Lower leg skin (tissue), 4 donors: ENCODE results near the gene GNB1L. TPM values are rescaled to one million over a fixed set of nuclear protein-coding genes. Genes with fewer than 3 reads are reported as not detected.

Source experiments
- DNase-seq, 2 donors: peaks; one replicate each; pipeline ENCODE4 v3.0.0-alpha.2; 2019; ENCODE audit warnings: low spot score in 2 of 2
- H3K4me3 ChIP-seq: fragments of 200-600 bp; sonication (generic); 2 replicates; pipeline ENCODE4 v1.5.1; 2017; ENCODE audit warnings: mild to moderate bottlenecking, low read depth; ENCODE audit not compliant: poor library complexity, severe bottlenecking
- POLR2A ChIP-seq, 2 donors: fragments of 450-650 bp; IDR thresholded peaks; one replicate each; pipeline ENCODE4 v1.6.1; 2016 to 2017; ENCODE audit warnings: antibody characterized with exemption in 2 of 2, mild to moderate bottlenecking in 1 of 2, moderate library complexity in 1 of 2
- WGBS, 2 donors: methylation state at CpG; one replicate each; pipeline ENCODE4 v1.1.5; 2018; 5-methylcytosine and 5-hydroxymethylcytosine counted together
- intact Hi-C: fragments of 100-400 bp; cut with DNase I; formaldehyde crosslinking; loops from one replicate; pipeline ENCODE4 v1.15.0; 2023; ENCODE audit warnings: low total_unique reads
- total RNA-seq, 4 donors: library from RNA; depleted of rRNA; stranded (reverse); fragments of >200 nt; gene quantifications; one replicate each; pipeline ENCODE4 v1.1.0, GENCODE V29; 2016
- TF ChIP-seq, protein P1 (sequence below), 3 donors: fragments of 450-650 bp; IDR thresholded peaks; one replicate each; pipeline ENCODE4 v1.5.1; 2016; ENCODE audit warnings: antibody characterized with exemption in 3 of 3, mild to moderate bottlenecking in 3 of 3, moderate library complexity in 2 of 3

The GNB1L gene
- total RNA-seq, 4 donors from 2014 or later: 10.0 to 16.2 (median 11.2) TPM

DNA sequence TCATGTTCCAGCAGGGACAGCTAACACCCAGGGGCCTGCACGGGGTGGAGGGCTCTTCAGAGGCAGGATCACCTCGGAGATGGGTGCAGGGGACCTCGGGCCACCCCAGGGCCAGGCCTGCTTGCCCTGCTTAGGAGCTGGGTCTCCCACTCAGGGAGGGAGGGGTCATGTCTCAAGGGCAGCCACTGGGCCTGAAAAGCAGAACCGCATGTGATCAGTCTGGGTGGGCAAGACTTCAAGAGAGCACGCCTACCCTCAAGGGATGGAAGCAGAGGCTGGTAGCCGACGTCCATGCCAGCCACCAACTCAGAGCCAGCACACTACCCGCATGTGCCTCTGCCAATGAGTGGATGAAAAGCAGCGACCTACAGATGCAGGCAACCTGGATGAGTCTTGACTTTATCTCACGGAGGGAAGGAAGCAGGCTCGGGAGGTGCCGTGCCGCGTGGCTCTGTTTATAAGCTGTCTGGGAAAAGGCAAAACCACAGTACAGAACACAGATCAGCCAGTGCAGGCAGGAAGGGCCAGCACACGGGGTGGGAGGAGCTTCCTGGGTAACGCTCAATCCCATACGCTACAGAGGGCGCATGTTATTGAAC, 78.1 kb downstream of the GNB1L start:
- intact Hi-C loops: no loop called here
- H3K4me3 ChIP-seq: no peak overlapping the region
- 32 to 37% methylated on average over 18 of the region's 18 CpGs for WGBS, 2 donors
- TF ChIP-seq, protein P1, sequence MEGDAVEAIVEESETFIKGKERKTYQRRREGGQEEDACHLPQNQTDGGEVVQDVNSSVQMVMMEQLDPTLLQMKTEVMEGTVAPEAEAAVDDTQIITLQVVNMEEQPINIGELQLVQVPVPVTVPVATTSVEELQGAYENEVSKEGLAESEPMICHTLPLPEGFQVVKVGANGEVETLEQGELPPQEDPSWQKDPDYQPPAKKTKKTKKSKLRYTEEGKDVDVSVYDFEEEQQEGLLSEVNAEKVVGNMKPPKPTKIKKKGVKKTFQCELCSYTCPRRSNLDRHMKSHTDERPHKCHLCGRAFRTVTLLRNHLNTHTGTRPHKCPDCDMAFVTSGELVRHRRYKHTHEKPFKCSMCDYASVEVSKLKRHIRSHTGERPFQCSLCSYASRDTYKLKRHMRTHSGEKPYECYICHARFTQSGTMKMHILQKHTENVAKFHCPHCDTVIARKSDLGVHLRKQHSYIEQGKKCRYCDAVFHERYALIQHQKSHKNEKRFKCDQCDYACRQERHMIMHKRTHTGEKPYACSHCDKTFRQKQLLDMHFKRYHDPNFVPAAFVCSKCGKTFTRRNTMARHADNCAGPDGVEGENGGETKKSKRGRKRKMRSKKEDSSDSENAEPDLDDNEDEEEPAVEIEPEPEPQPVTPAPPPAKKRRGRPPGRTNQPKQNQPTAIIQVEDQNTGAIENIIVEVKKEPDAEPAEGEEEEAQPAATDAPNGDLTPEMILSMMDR (IDR thresholded peaks at IDR 0.05): no peak
- no peak for TF ChIP-seq POLR2A (IDR thresholded peaks at IDR 0.05)
- no peak for DNase-seq

DNA sequence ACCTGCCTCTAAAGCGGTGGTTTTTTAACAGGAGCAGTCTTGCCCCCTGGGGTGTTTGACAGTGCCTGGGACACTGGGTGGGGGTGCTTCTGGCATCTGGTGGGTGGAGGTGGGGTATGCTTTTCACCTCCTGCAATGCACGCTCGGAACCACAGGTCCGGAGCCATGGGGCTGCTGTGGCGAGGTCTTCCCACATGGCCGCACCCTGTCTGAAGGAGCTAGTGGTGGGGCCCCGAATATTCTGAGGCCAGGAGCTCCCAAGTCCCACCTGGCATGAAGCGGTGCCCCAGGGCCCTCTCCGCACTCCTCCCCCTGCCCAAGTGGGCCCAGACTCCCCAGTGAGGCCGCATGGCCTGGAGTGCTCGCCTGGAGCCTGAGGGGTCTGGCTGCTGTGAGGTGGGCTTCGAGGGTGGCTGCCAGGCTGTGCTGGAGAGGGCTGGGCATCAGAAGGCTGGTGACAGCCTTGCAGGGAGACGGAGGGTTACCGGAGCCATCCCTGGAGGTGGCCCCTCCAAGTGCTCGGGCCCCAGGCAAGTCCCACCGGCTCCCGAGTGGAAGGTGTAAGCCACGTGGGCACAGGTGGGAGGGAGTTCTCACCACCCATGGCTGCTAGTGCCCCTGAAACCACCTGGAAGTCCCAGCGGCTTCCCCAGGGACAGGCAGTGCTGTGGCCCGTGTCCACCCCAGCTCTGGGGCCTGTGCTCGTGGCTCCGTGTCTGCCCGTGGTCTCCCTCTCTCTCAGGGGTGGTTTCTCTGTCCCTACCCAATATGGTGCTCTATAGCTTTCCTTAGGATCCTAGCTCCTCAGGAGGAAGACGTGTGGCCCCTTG, 79.0 kb downstream of the GNB1L start:
- H3K4me3 ChIP-seq: no peak overlapping the region
- intact Hi-C loops: no loop called here
- WGBS, 2 donors: 89 to 93% methylated on average over 19 of the region's 24 CpGs
- no peak for TF ChIP-seq POLR2A (IDR thresholded peaks at IDR 0.05)
- TF ChIP-seq, protein P1 (IDR thresholded peaks at IDR 0.05): no peak
- DNase-seq: no peak

DNA sequence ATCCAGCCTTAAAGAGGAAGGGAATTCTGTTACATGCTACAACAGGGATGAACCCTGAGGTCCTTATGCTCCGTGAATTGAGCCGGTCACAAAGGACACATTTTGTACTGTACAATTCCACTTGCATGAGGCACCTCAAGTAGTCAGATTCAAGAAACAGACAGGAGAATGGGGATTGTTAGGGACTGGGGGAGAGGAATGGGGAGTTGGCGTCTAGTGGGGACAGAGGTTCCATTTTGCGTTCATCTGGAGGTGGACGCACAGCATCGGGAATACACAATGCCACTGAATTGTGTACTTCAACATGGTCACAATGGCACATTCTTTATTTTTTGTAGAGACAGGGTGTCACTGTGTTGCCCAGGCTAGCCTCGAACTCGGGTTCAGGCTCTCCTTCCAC, 80.0 kb downstream of the GNB1L start:
- no peak for DNase-seq
- H3K4me3 ChIP-seq: no peak overlapping the region
- no peak for TF ChIP-seq POLR2A (IDR thresholded peaks at IDR 0.05)
- TF ChIP-seq, protein P1 (IDR thresholded peaks at IDR 0.05): no peak
- WGBS, 2 donors: 94 to 96% methylated on average over 8 of the region's 8 CpGs
- intact Hi-C loops: no loop called here

DNA sequence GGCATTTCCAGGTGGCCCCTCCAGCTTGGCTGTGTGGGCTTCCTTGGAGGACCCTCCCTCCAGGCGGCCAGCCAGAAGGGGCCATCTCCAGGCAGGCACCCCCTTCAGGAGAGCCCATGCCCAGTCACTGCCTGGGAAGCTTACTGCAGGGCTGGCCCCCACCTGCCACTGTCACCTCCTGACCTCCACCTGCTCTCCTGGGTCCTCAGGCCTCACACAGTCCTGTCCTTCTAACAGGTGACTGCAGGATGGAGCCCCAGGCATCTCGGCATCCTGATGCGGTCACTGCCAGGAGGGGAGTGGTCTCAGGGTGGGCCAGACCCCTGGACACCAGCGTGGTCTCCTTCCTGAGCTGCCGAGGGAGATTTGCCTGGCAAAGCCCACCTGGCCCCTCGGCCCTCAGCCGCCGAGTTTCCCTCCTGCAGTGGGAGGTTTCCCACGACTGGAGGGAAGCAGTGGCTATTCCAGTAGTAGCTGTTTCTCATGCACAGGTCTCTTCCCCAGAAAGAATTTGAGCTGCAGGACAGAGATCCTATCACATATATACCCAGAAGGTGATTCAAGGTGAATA, 81.1 kb downstream of the GNB1L start:
- DNase-seq: no peak
- TF ChIP-seq POLR2A (IDR thresholded peaks at IDR 0.05): no peak
- TF ChIP-seq, protein P1 (IDR thresholded peaks at IDR 0.05): no peak
- intact Hi-C loops: no loop called here
- no peak overlapping the region for H3K4me3 ChIP-seq
- WGBS, 2 donors: 87 to 94% methylated on average over 8 to 9 of the region's 9 CpGs

DNA sequence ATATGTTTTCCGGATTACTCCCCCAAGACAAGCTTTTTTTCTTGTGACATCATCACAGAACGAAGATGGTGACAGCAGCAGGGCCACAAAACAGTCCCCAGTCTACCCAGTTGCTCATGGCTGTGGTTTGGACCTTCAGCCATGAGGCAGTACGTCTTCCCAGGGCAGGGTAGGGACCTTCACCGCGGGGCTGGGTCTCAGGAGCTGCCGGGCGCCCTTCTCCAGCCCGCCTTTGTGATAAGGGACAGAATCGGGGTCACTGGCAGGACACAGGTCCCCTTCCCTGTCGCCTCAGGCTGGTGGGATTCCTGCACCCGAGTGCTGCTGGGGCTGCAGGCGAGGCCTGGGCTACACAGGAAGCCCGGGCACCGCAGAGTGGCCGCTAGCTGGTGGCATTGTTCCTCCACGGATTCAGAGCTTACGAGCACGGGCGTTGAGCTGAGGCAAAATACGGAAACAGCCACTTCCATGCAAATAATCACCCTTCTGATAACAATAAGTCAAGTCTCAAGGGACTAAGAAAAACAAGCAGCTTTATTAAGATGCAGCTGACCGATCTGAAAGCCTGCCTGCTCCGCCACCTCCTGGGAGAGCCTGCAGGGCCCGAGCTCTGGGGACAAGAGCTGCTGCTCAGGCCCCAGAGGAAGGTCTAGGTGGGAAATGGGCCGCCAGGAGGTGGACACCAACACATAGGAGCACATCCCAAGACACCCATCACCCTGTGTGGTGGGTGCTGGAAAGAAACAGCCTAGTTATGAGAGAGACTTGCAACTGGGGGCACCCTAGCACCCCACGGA, 81.8 kb downstream of the GNB1L start:
- TF ChIP-seq POLR2A (IDR thresholded peaks at IDR 0.05): no peak
- TF ChIP-seq, protein P1 (IDR thresholded peaks at IDR 0.05): no peak
- H3K4me3 ChIP-seq: no peak overlapping the region
- 79 to 83% methylated on average over 25 of the region's 25 CpGs for WGBS, 2 donors
- intact Hi-C loops: no loop called here
- no peak for DNase-seq
